H1 (cell line): ENCODE results near the gene ABHD12B. TPM values are rescaled to one million over a fixed set of nuclear protein-coding genes. Genes with fewer than 3 reads are reported as not detected.
A peak's percentile ranks its signal among the peaks of the same experiment; 100 is the strongest.

Source experiments
- CTCF ChIA-PET: fragments of 300-600 bp; sonication (Branson Sonifier 250); formaldehyde crosslinking; loops from one replicate; lab custom pipeline; 2021; ENCODE audit not compliant: partially characterized antibody; lab: Charles Lee
- POLR2A ChIA-PET: fragments of 300-600 bp; sonication (Branson Sonifier 250); formaldehyde crosslinking; loops from one replicate; lab custom pipeline; 2021; ENCODE audit warnings: inconsistent platforms; ENCODE audit not compliant: partially characterized antibody; lab: Charles Lee
- DNase-seq, 2 experiments: peaks; one replicate each; pipeline versions ENCODE4 v3.0.0 to v3.0.0-alpha.2; 2010 to 2022; ENCODE audit warnings: low spot score in 2 of 2, low read depth in 1 of 2, mixed read lengths in 1 of 2
- FAIRE-seq: peaks from 2 replicates; lab custom pipeline; 2011; peaks lifted over from hg19 to GRCh38; lab: Jason Lieb, UNC
- H2AFZ ChIP-seq: 2 replicates; pipeline ENCODE4 v1.8.1; 2012; ENCODE audit warnings: low read length, inconsistent platforms
- H2AK5ac ChIP-seq: 2 replicates; pipeline ENCODE4 v1.6.1; 2013; ENCODE audit warnings: low read depth, low read length
- H2BK120ac ChIP-seq: replicated peaks from 2 replicates; pipeline ENCODE3; 2013; ENCODE audit warnings: low read depth, low read length, inconsistent platforms
- H2BK12ac ChIP-seq: 2 replicates; pipeline ENCODE4 v1.6.1; 2013; ENCODE audit warnings: low read depth, low read length
- H2BK15ac ChIP-seq: 2 replicates; pipeline ENCODE4 v1.6.1; 2013; ENCODE audit warnings: low read length
- H2BK20ac ChIP-seq: 2 replicates; pipeline ENCODE4 v1.6.1; 2013; ENCODE audit warnings: low read length
- H2BK5ac ChIP-seq: 2 replicates; pipeline ENCODE4 v1.6.1; 2013; ENCODE audit warnings: low read depth, low read length
- H3K14ac ChIP-seq: 2 replicates; pipeline ENCODE4 v1.6.1; 2013; ENCODE audit warnings: inconsistent platforms; ENCODE audit not compliant: insufficient read length
- H3K18ac ChIP-seq: 2 replicates; pipeline ENCODE4 v1.6.1; 2013; ENCODE audit warnings: low read length; ENCODE audit errors: extremely low read depth
- H3K23ac ChIP-seq: 2 replicates; pipeline ENCODE4 v1.6.1; 2013; ENCODE audit warnings: inconsistent platforms; ENCODE audit not compliant: insufficient read length
- H3K23me2 ChIP-seq: 2 replicates; pipeline ENCODE4 v1.6.1; 2013; ENCODE audit warnings: low read depth, low read length
- H3K27ac ChIP-seq: 2 replicates; pipeline ENCODE4 v1.6.1; 2011; ENCODE audit warnings: low read depth, low read length, inconsistent platforms
- H3K27me3 ChIP-seq, 4 experiments: replicated peaks in 1 of 4; 1 replicate in 1 of 4; 2 replicates in 3 of 4; pipeline versions ENCODE4 v1.6.1 to v1.8.1; 2011 to 2013; ENCODE audit warnings: low read length in 3 of 4, mild to moderate bottlenecking in 3 of 4, inconsistent platforms in 2 of 4, mixed read lengths in 2 of 4, moderate library complexity in 1 of 4; ENCODE audit not compliant: control insufficient read depth in 3 of 4, insufficient read depth in 3 of 4; ENCODE audit errors: extremely low read depth in 1 of 4
- H3K36me3 ChIP-seq, 4 experiments: 2 replicates each; pipeline versions ENCODE4 v1.6.1 to v1.8.1; 2011 to 2013; ENCODE audit warnings: mild to moderate bottlenecking in 4 of 4, low read length in 3 of 4, moderate library complexity in 2 of 4, control low read depth in 1 of 4, inconsistent platforms in 1 of 4; ENCODE audit not compliant: insufficient read depth in 4 of 4, control insufficient read depth in 2 of 4
- H3K4ac ChIP-seq: replicated peaks from 2 replicates; pipeline ENCODE3; 2013; ENCODE audit warnings: low read length, low read depth, mixed read lengths, inconsistent platforms; ENCODE audit not compliant: insufficient read length
- H3K4me1 ChIP-seq, 4 experiments: replicated peaks in 1 of 4; 1 replicate in 1 of 4; 2 replicates in 3 of 4; pipeline versions ENCODE4 v1.6.1 to v1.8.1; 2011 to 2013; ENCODE audit warnings: low read length in 3 of 4, inconsistent platforms in 2 of 4, mixed read lengths in 1 of 4; ENCODE audit not compliant: insufficient read depth in 4 of 4, control insufficient read depth in 3 of 4
- H3K4me2 ChIP-seq, 2 experiments: 2 replicates each; pipeline versions ENCODE4 v1.6.1 to v1.8.1; 2011 to 2013; ENCODE audit warnings: low read depth in 2 of 2, low read length in 2 of 2, control low read depth in 1 of 2, inconsistent platforms in 1 of 2, mild to moderate bottlenecking in 1 of 2; ENCODE audit not compliant: insufficient read depth in 1 of 2
- H3K4me3 ChIP-seq, 4 experiments: fragments of 200-600, 300-600 bp in 1 of 4; sonication (generic), shearing (Covaris generic), sonication (Bioruptor Twin) in 1 of 4; 2 replicates each; pipeline versions ENCODE4 v1.5.1 to v1.8.1; 2011 to 2016; ENCODE audit warnings: low read length in 4 of 4, low read depth in 3 of 4, control low read depth in 2 of 4, inconsistent platforms in 2 of 4, mild to moderate bottlenecking in 2 of 4, mixed read lengths in 1 of 4, moderate library complexity in 1 of 4; ENCODE audit not compliant: insufficient read depth in 2 of 4; ENCODE audit errors: extremely low read depth in 1 of 4
- H3K56ac ChIP-seq: replicated peaks from 2 replicates; pipeline ENCODE3; 2013; ENCODE audit warnings: low read depth, mild to moderate bottlenecking, mixed read lengths, low read length, inconsistent platforms; ENCODE audit not compliant: insufficient read length
- H3K79me1 ChIP-seq: 2 replicates; pipeline ENCODE4 v1.6.1; 2013; ENCODE audit warnings: low read depth, low read length, control low read depth
- H3K79me2 ChIP-seq, 2 experiments: 2 replicates each; pipeline versions ENCODE4 v1.6.1 to v1.8.1; 2012 to 2013; ENCODE audit warnings: low read length in 2 of 2, mild to moderate bottlenecking in 2 of 2, inconsistent platforms in 1 of 2; ENCODE audit not compliant: insufficient read depth in 2 of 2, control insufficient read depth in 1 of 2
- H3K9ac ChIP-seq, 4 experiments: replicated peaks in 1 of 4; 1 replicate in 1 of 4; 2 replicates in 3 of 4; pipeline versions ENCODE4 v1.6.1 to v1.8.1; 2011 to 2013; ENCODE audit warnings: low read depth in 3 of 4, low read length in 3 of 4, control low read depth in 2 of 4, mild to moderate bottlenecking in 2 of 4, moderate library complexity in 2 of 4, inconsistent platforms in 1 of 4; ENCODE audit errors: extremely low read depth in 1 of 4
- H3K9me3 ChIP-seq, 2 experiments: 2 replicates each; pipeline versions ENCODE4 v1.6.1 to v1.8.1; 2012 to 2013; ENCODE audit warnings: mild to moderate bottlenecking in 2 of 2, moderate library complexity in 2 of 2, control low read depth in 1 of 2, inconsistent platforms in 1 of 2, low read depth in 1 of 2, low read length in 1 of 2, mixed read lengths in 1 of 2; ENCODE audit not compliant: insufficient read depth in 2 of 2
- H4K20me1 ChIP-seq, 2 experiments: replicated peaks in 1 of 2; 2 replicates each; pipeline versions ENCODE3 to v1.8.1; 2011 to 2013; ENCODE audit warnings: inconsistent platforms in 2 of 2, low read length in 2 of 2, mild to moderate bottlenecking in 1 of 2; ENCODE audit not compliant: insufficient read depth in 2 of 2, control insufficient read depth in 1 of 2
- H4K5ac ChIP-seq: 2 replicates; pipeline ENCODE4 v1.6.1; 2013; ENCODE audit warnings: low read length, low read depth, mixed read lengths, inconsistent platforms; ENCODE audit not compliant: insufficient read length
- H4K8ac ChIP-seq: 2 replicates; pipeline ENCODE4 v1.8.0; 2013; ENCODE audit warnings: mild to moderate bottlenecking, moderate library complexity, low read length, inconsistent platforms; ENCODE audit not compliant: insufficient read depth; ENCODE audit errors: extremely low read depth
- H4K91ac ChIP-seq: replicated peaks from 2 replicates; pipeline ENCODE3; 2013; ENCODE audit warnings: low read length, mixed read lengths, inconsistent platforms; ENCODE audit not compliant: insufficient read length
- BACH1 ChIP-seq: IDR thresholded peaks from 2 replicates; pipeline ENCODE4 v1.6.1; 2012; ENCODE audit warnings: low read length, improper control_type of control experiment
- FOSL1 ChIP-seq: IDR thresholded peaks from 2 replicates; pipeline ENCODE4 v1.6.1; 2011; ENCODE audit warnings: mild to moderate bottlenecking, low read depth, low read length, moderate library complexity; ENCODE audit not compliant: insufficient read depth
- MAX ChIP-seq: IDR thresholded peaks from 2 replicates; pipeline ENCODE4 v1.6.1; 2012; ENCODE audit warnings: inconsistent platforms
- SP1 ChIP-seq: IDR thresholded peaks from 2 replicates; pipeline ENCODE4 v1.6.1; 2011; ENCODE audit warnings: low read depth, low read length
- WGBS, 2 experiments: shearing (Covaris generic) in 1 of 2; methylation state at CpG; one replicate each; pipeline versions ENCODE4 v1.1.6 to v1.1.7; 2013 to 2015; ENCODE audit warnings: low lambda C conversion rate in 2 of 2, mixed read lengths in 2 of 2, inconsistent platforms in 1 of 2, low coverage in 1 of 2, missing lambda C conversion rate in 1 of 2; ENCODE audit not compliant: insufficient replicate concordance in 2 of 2, insufficient coverage in 1 of 2, insufficient read length in 1 of 2; ENCODE audit errors: extremely low coverage in 1 of 2, missing lambda C conversion rate in 1 of 2; 5-methylcytosine and 5-hydroxymethylcytosine counted together
- polyA plus RNA-seq, 7 experiments: library from polyadenylated mRNA; depleted of rRNA in 3 of 7; stranded (reverse) in 5 of 7; unstranded in 2 of 7; fragments of >200 nt in 5 of 7; fragments of 200-250 nt in 2 of 7; gene quantifications; 1 replicate in 5 of 7; 2 replicates in 1 of 7; 4 replicates in 1 of 7; pipeline versions ENCODE4 v1.2.1 to v1.2.3, GENCODE V29; 2011 to 2013; ENCODE audit warnings: missing spikeins in 2 of 7, mixed read lengths in 2 of 7
- total RNA-seq: library from RNA; stranded (reverse); fragmentation: NEBNext Ultra II Directional; extraction: Animal tissue kit (Norgen Biotek cat#: 25700); gene quantifications from 2 replicates; pipeline ENCODE4 v1.2.1, GENCODE V29; 2021

The ABHD12B gene
- total and polyA plus RNA-seq, 2 of the 8 experiments (the other 6 are each of a cell fraction or from before 2014, with no cell fraction given) = 4.0 to 102 TPM

DNA sequence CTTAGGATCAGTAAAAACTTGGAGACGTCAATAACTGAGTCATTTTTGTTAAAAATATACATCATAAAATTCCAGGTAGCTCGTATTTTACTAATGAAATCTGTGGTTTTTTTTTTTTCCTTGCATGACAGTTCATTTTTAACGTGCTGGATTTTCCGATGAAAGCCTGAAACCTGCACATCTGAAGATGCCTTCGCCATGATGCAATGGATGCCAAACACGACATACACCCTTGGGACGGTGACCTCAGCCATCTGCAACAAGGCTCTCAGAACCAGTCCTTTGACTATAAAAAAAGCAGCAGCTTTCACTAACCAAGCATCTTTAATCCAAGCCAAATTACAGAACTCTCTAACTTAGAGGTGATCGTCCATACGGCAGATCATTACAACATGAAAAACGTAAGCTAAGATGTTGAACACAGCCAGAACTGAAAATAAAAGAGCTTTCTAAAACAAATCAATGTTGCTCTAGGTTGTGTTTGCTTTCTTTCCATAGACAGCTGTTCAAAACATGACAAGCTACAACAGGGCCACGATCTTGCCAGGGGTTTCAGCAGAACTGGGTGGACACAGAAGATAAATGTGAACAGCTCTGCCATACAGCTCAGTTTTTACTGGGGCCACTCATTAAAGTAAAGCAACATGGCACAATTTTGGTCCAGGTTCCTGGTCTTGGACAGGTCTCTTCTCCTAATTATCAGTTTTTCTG is 48.6 kb upstream of the ABHD12B start:
- no peak for FAIRE-seq
- no peak overlapping the region for H3K18ac ChIP-seq
- H2BK20ac ChIP-seq = no peak overlapping the region
- H4K5ac ChIP-seq = no peak overlapping the region
- H3K79me2 ChIP-seq = peaks cover 0 to 49% of the 10 kb centered on the region in 2 experiments; a peak in 2 of 4 replicates
- H3K23me2 ChIP-seq = no peaks in the 10 kb centered on the region
- H3K27me3 ChIP-seq = peaks cover 3 to 38% (median 13%) of the 10 kb centered on the region in 4 experiments; a peak in 6 of 7 replicates
- no peak overlapping the region for H2BK12ac ChIP-seq
- H3K4ac ChIP-seq = no peak overlapping the region
- 85% methylated on average over 11 of the region's 11 CpGs; no CpG with 5 or more reads in 1 of the 2 experiments for WGBS, 2 experiments
- no peak overlapping the region for H4K91ac ChIP-seq
- TF ChIP-seq BACH1 = no peak
- no peak for TF ChIP-seq MAX
- no peak for TF ChIP-seq FOSL1
- TF ChIP-seq SP1 = no peak
- TF ChIP-seq, all 59 proteins: peak for 0
- DNase-seq = no peak
- peaks cover 14 to 33% of the 10 kb centered on the region in 2 experiments for H4K20me1 ChIP-seq
- no peak overlapping the region for H2AK5ac ChIP-seq
- H3K14ac ChIP-seq = no peak overlapping the region
- no peak overlapping the region for H2BK120ac ChIP-seq
- no peak overlapping the region for H3K56ac ChIP-seq
- H3K79me1 ChIP-seq = 0 out of 2 replicates have a peak, but pooled peaks cover 4% of the 10 kb centered on the region
- H3K23ac ChIP-seq = no peak overlapping the region
- no peak overlapping the region for H2BK5ac ChIP-seq
- H3K36me3 ChIP-seq = no peaks in the 10 kb centered on the region
- no peak overlapping the region for H3K9ac ChIP-seq
- H2AFZ ChIP-seq = no peak overlapping the region
- CTCF ChIA-PET = interaction anchor here (0.6 to 4.0 kb wide), 4 partner anchors 31 to 48 kb away, joined by 3 to 23 read pairs (median 4); no protein-coding TSS in a partner anchor
- POLR2A ChIA-PET = interaction anchor here (3.2 kb wide), 1 partner anchor 7 kb away, joined by 23 read pairs; the partner anchor contains the start of gene NIN
- H4K8ac ChIP-seq = no peak overlapping the region
- no peak overlapping the region for H3K4me3 ChIP-seq
- H3K27ac ChIP-seq = no peak overlapping the region
- no peaks in the 10 kb centered on the region for H3K9me3 ChIP-seq
- peak overlapping the region in 1 of 2 experiments; percentile 6; a peak in 1 of 4 replicates for H3K4me2 ChIP-seq
- peaks cover 6 to 15% (median 10%) of the 10 kb centered on the region in 4 experiments; a peak in 6 of 7 replicates for H3K4me1 ChIP-seq
- no peak overlapping the region for H2BK15ac ChIP-seq
